KOPT-K1 (cell line): ENCODE measurements around the gene TFRC.
"Not testable (repeated sequence)": the region's sequence is repeated elsewhere in the genome, so short reads cannot be mapped to it uniquely, and the experiment has no call there.

Source experiments
- H3K27ac ChIP-seq: fragments of 200-600 bp; sonication (generic); 2 replicates; pipeline ENCODE4 v1.5.1; 2016; ENCODE audit warnings: antibody characterized with exemption, mild to moderate bottlenecking, low read depth, low read length; ENCODE audit not compliant: poor library complexity, severe bottlenecking
- H3K36me3 ChIP-seq: fragments of 200-600 bp; sonication (generic); 2 replicates; pipeline ENCODE4 v1.5.1; 2017; ENCODE audit warnings: antibody characterized with exemption, mild to moderate bottlenecking, low read length, moderate library complexity; ENCODE audit not compliant: insufficient read depth
- H3K9me3 ChIP-seq: fragments of 200-600 bp; sonication (generic); 2 replicates; pipeline ENCODE4 v1.5.1; 2017; ENCODE audit warnings: antibody characterized with exemption, low read length, mild to moderate bottlenecking; ENCODE audit not compliant: insufficient read depth, poor library complexity, severe bottlenecking

Gene TFRC

GRCh38 chr3:196081834-196082618 lies at the start of gene TFRC:
TFRC (minus strand) TSS chr3:196082090; CDS start chr3:196077099, 4,991 bp downstream.
- H3K36me3 ChIP-seq, result peaks cover 39% of the 10 kb centered on the region
- H3K9me3 ChIP-seq, result no peaks in the 10 kb centered on the region
- peak within 1 kb of the TSS; percentile 90 for H3K27ac ChIP-seq

- Histone ChIP-seq H3K36me3 (no peaks in the 10 kb centered on the region), H3K9me3 (peaks cover 13% of the 10 kb centered on the region), H3K27ac (peak overlapping the region; percentile 62)
Measured at GRCh38 chr3:196128172-196128843, 46.4 kb upstream of the TFRC start.

GRCh38 chr3:196127308-196128040 lies 45.6 kb upstream of the TFRC start:
- Histone ChIP-seq H3K9me3 (peaks cover 13% of the 10 kb centered on the region), H3K27ac (peak overlapping the region; percentile 62), H3K36me3 (no peaks in the 10 kb centered on the region)

- H3K27ac ChIP-seq, result no peak overlapping the region
Measured at GRCh38 chr3:196124608-196125007, 42.7 kb upstream of the TFRC start.

GRCh38 chr3:196122688-196123046 lies 40.8 kb upstream of the TFRC start:
- H3K27ac ChIP-seq, result peak overlapping the region; percentile 90
- peaks cover 7% of the 10 kb centered on the region for H3K9me3 ChIP-seq
- H3K36me3 ChIP-seq, result no peaks in the 10 kb centered on the region

More at GRCh38 chr3:196124608-196125007, 42.7 kb upstream of the TFRC start:
- peaks cover 8% of the 10 kb centered on the region for H3K9me3 ChIP-seq
- no peaks in the 10 kb centered on the region for H3K36me3 ChIP-seq

- Histone ChIP-seq H3K36me3 (no peaks in the 10 kb centered on the region), H3K9me3 (peaks cover 7% of the 10 kb centered on the region), H3K27ac (peak overlapping the region; percentile 90)
Measured at GRCh38 chr3:196122021-196122687, 40.3 kb upstream of the TFRC start.

- H3K27ac ChIP-seq, result peak overlapping the region; percentile 90
Measured at GRCh38 chr3:196121066-196121465, 39.2 kb upstream of the TFRC start.

GRCh38 chr3:196120291-196120951 lies 38.5 kb upstream of the TFRC start:
- Histone ChIP-seq H3K36me3 (no peaks in the 10 kb centered on the region), H3K9me3 (peaks cover 7% of the 10 kb centered on the region), H3K27ac (peak overlapping the region; percentile 90)

More at GRCh38 chr3:196121066-196121465, 39.2 kb upstream of the TFRC start:
- H3K36me3 ChIP-seq, result no peaks in the 10 kb centered on the region
- peaks cover 7% of the 10 kb centered on the region for H3K9me3 ChIP-seq

- Histone ChIP-seq H3K27ac (peak overlapping the region; percentile 66), H3K36me3 (no peaks in the 10 kb centered on the region), H3K9me3 (no peaks in the 10 kb centered on the region)
Measured at GRCh38 chr3:196117809-196118208, 35.9 kb upstream of the TFRC start.

GRCh38 chr3:196115678-196116083 lies 33.8 kb upstream of the TFRC start:
- H3K27ac ChIP-seq, result peak overlapping the region; percentile 17
- H3K9me3 ChIP-seq, result no peaks in the 10 kb centered on the region
- no peaks in the 10 kb centered on the region for H3K36me3 ChIP-seq

- Histone ChIP-seq H3K9me3 (no peaks in the 10 kb centered on the region), H3K36me3 (no peaks in the 10 kb centered on the region), H3K27ac (no peak overlapping the region)
Measured at GRCh38 chr3:196111939-196112386, 30.1 kb upstream of the TFRC start.

GRCh38 chr3:196108075-196108743 lies 26.3 kb upstream of the TFRC start:
- no peak overlapping the region for H3K27ac ChIP-seq
- H3K9me3 ChIP-seq, result peaks cover 3% of the 10 kb centered on the region
- H3K36me3 ChIP-seq, result no peaks in the 10 kb centered on the region

- peaks cover 13% of the 10 kb centered on the region for H3K9me3 ChIP-seq
- H3K27ac ChIP-seq, H3K36me3 ChIP-seq: not testable (repeated sequence)
Measured at GRCh38 chr3:196104707-196105106, 22.8 kb upstream of the TFRC start.
